ENCODE results near the gene PXK. TPM values are rescaled to one million over a fixed set of nuclear protein-coding genes. Genes with fewer than 3 reads are reported as not detected.

Gene PXK
- total and polyA plus RNA-seq, 10 of the 15 experiments (the other 5 are each of a cell fraction or from before 2014, with no cell fraction given): 8.4 to 38.0 (median 27.6) TPM

GRCh38 chr3:58349792-58350626 is 17.3 kb downstream of the PXK start (continued):
- TF ChIP-seq, protein P1, sequence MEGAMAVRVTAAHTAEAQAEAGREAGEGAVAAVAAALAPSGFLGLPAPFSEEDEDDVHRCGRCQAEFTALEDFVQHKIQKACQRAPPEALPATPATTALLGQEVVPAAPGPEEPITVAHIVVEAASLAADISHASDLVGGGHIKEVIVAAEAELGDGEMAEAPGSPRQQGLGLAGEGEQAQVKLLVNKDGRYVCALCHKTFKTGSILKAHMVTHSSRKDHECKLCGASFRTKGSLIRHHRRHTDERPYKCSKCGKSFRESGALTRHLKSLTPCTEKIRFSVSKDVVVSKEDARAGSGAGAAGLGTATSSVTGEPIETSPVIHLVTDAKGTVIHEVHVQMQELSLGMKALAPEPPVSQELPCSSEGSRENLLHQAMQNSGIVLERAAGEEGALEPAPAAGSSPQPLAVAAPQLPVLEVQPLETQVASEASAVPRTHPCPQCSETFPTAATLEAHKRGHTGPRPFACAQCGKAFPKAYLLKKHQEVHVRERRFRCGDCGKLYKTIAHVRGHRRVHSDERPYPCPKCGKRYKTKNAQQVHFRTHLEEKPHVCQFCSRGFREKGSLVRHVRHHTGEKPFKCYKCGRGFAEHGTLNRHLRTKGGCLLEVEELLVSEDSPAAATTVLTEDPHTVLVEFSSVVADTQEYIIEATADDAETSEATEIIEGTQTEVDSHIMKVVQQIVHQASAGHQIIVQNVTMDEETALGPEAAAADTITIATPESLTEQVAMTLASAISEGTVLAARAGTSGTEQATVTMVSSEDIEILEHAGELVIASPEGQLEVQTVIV (IDR thresholded peaks at IDR 0.05; ENCODE audit: borderline replicate concordance, partially characterized antibody): no peak
- no peak for TF ChIP-seq ZNF207 (IDR thresholded peaks at IDR 0.05; ENCODE audit: borderline replicate concordance)
- no peak for TF ChIP-seq ZNF24 (IDR thresholded peaks at IDR 0.05)
- TF ChIP-seq HDAC6 (IDR thresholded peaks at IDR 0.05; ENCODE audit: unreplicated experiment): no peak
- no peak for TF ChIP-seq JUND (IDR thresholded peaks at IDR 0.05; ENCODE audit: low read depth, low read length)
- no peak for TF ChIP-seq ZNF592 (IDR thresholded peaks at IDR 0.05)
- TF ChIP-seq TCF3 (IDR thresholded peaks at IDR 0.05; ENCODE audit: borderline replicate concordance, insufficient read depth, low read depth, low read length): no peak
- no peak for TF ChIP-seq NR2C1 (IDR thresholded peaks at IDR 0.05)
- TF ChIP-seq PAX5 (IDR thresholded peaks at IDR 0.05; ENCODE audit: borderline replicate concordance, low read depth, low read length): peak; percentile 25; the same call in 1 of the 2 replicates
- TF ChIP-seq SMAD1 (IDR thresholded peaks at IDR 0.05; ENCODE audit: low read depth, partially characterized antibody): no peak
- no peak for TF ChIP-seq KDM1A (IDR thresholded peaks at IDR 0.05; ENCODE audit: borderline replicate concordance)
- no peak for TF ChIP-seq KLF5 (IDR thresholded peaks at IDR 0.05; ENCODE audit: partially characterized antibody)
- no peak for TF ChIP-seq SMARCA5 (IDR thresholded peaks at IDR 0.05)
- no peak for TF ChIP-seq E2F4 (IDR thresholded peaks at IDR 0.05; ENCODE audit: low read depth, low read length)
- TF ChIP-seq IRF4 (IDR thresholded peaks at IDR 0.05; ENCODE audit: low read depth, low read length): no peak
- TF ChIP-seq, protein P2, sequence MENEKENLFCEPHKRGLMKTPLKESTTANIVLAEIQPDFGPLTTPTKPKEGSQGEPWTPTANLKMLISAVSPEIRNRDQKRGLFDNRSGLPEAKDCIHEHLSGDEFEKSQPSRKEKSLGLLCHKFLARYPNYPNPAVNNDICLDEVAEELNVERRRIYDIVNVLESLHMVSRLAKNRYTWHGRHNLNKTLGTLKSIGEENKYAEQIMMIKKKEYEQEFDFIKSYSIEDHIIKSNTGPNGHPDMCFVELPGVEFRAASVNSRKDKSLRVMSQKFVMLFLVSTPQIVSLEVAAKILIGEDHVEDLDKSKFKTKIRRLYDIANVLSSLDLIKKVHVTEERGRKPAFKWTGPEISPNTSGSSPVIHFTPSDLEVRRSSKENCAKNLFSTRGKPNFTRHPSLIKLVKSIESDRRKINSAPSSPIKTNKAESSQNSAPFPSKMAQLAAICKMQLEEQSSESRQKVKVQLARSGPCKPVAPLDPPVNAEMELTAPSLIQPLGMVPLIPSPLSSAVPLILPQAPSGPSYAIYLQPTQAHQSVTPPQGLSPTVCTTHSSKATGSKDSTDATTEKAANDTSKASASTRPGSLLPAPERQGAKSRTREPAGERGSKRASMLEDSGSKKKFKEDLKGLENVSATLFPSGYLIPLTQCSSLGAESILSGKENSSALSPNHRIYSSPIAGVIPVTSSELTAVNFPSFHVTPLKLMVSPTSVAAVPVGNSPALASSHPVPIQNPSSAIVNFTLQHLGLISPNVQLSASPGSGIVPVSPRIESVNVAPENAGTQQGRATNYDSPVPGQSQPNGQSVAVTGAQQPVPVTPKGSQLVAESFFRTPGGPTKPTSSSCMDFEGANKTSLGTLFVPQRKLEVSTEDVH (IDR thresholded peaks at IDR 0.05; ENCODE audit: low read depth, partially characterized antibody): no peak
- peak; percentile 73; the same call in 1 of the 2 replicates for TF ChIP-seq FOXM1 (IDR thresholded peaks at IDR 0.05; ENCODE audit: low read depth, low read length)
- TF ChIP-seq TAF1 (IDR thresholded peaks at IDR 0.05; ENCODE audit: borderline replicate concordance, low read depth, low read length): no peak
- no peak for TF ChIP-seq ZSCAN29 (IDR thresholded peaks at IDR 0.05)
